HTR-8/SVneo (cell line): ENCODE measurements around the gene GGTLC2.

Experiments used
- DNase-seq: peaks from one replicate; pipeline ENCODE4 v3.0.0; 2011; ENCODE audit warnings: low spot score, mixed read lengths; ENCODE audit not compliant: insufficient read length
- FAIRE-seq: peaks from 2 replicates; lab custom pipeline; 2011; peaks lifted over from hg19 to GRCh38; lab: Jason Lieb, UNC

The GGTLC2 gene

DNA sequence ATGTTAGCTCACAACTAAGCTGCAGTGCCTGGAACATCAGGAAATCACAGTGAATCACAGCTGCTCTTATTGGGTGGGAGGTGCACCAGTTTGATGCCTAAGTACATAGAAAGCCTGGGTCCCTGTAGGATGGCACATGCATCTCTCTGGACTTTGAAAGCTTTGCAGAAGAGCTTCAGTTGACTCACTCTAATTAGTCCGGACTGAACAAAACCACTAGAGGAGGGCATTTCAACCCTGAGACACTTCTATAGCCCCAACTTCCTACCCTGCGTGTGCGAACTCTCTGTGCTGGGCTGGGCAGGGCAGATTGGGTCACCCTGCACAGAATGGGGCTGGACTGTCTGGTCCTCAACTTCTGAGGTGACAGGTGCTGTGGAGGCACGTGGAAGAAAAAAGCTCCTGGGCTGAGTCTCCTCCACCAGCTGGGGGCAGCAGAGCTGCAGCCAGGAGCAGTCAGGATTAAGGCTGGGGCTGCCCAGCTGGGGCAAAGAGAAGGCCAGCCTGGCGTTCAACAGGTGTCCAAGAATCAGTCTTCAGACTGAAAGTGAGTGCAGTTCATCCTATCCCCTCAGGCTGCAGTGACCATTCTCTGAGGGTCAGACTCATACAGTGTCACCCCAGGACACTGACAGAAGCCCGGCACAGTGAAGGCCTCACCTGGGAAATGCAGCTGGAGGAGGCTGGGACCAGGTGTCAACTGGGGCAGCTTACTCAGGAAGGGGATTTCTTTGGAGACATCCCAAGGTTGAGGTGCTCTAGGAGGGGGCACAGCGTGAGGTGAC, 22.1 kb downstream of the GGTLC2 start:
- FAIRE-seq (no peak), DNase-seq (no peak)

DNA sequence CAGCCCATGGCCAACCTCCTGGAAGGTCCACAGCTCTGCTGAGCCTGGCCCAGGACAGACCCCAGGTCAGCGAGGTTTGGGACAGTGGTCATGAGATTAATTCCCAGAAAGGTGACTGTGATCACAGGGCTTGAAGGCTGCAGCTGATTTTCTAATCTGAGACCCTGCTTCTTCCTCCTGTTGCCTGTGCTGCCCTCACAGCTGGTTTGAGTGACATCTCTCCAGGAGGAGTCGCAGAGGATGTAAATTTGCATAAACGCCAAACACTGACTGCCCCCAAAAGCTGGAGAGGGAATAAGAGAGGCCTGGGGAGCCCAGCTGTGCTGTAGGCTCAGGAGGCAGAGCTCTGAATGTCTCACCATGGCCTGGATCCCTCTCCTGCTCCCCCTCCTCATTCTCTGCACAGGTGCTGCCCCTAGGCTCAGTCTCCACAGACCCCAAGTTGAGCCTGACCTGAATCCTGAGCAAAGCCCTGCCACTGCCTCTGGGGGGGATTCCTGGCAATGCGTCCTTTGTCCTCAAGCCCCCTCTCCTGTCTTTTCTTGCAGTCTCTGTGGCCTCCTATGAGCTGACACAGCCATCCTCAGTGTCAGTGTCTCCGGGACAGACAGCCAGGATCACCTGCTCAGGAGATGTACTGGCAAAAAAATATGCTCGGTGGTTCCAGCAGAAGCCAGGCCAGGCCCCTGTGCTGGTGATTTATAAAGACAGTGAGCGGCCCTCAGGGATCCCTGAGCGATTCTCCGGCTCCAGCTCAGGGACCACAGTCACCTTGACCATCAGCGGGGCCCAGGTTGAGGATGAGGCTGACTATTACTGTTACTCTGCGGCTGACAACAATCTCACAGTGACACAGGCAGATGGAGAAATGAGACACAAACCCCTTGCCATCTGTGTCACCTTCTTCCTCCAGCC, 23.8 kb downstream of the GGTLC2 start:
- FAIRE-seq (no peak), DNase-seq (no peak)

GRCh38 chr22:22669093-22669492, 24.7 kb downstream of the GGTLC2 start:
- FAIRE-seq (no peak), DNase-seq (no peak)

GRCh38 chr22:22670076-22670795, 25.8 kb downstream of the GGTLC2 start:
- FAIRE-seq (no peak), DNase-seq (no peak)

DNA sequence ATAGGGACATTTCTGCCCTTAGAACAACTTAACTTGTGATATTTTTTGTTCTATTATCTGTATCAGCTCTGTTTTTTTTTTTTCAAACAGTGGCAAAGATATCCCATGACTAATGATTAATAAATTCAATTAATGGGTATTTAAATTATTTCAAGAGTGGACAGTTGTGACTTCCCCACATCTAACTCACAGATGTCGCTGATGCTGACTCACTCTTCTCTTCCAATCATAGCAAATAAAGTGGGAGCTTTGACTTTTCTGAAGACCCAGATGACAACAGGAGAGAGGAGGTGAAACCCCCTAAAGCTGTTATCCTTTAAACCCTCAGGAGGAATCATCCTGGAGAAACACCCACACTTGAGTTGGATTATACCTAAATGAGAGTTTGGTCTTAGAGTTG, 27.1 kb downstream of the GGTLC2 start:
- FAIRE-seq (no peak), DNase-seq (no peak)

GRCh38 chr22:22673099-22673498, 28.7 kb downstream of the GGTLC2 start:
- no peak for FAIRE-seq
- DNase-seq: no peak

- DNase-seq (no peak), FAIRE-seq (no peak)
Observed at GRCh38 chr22:22673628-22674027, 29.2 kb downstream of the GGTLC2 start.

DNA sequence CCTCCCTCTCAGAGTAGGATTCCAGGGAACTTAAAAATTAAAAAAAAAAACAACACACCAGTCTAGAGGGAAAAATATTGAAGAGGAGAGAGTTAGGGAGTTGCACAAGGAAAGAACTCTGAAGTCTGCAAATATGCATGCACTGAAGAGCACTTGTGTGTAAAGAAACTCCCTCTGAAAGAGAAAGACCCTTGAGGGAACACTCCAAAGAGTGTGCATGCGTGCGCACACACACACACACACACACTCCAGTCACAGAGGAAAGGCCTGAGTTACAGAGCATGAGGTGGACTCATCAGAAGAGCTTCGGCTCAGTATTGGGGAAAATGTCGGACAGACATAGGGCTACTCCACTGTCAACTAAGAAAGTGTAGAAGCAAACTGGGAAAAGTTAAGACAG, 30.1 kb downstream of the GGTLC2 start:
- DNase-seq (no peak), FAIRE-seq (no peak)

DNA sequence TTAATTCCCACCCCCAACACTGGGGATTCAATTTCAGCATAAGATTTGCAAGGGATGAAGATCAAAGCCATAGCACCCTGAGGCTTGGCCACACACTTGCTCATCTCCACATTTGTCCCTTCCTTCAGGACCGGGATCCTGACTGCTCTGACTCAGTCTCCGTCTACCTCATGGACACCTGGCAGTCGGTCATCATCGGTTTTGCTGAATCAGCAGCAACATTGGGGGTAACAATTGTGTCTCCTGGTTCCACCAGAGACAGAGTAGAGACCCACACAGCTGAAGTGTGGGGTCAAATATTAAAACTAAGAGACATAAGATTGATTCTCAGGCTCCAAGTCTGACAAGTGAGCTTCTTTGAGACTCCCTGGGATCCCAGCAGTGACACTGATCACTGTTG, 34.6 kb downstream of the GGTLC2 start:
- FAIRE-seq (no peak), DNase-seq (no peak)

DNA sequence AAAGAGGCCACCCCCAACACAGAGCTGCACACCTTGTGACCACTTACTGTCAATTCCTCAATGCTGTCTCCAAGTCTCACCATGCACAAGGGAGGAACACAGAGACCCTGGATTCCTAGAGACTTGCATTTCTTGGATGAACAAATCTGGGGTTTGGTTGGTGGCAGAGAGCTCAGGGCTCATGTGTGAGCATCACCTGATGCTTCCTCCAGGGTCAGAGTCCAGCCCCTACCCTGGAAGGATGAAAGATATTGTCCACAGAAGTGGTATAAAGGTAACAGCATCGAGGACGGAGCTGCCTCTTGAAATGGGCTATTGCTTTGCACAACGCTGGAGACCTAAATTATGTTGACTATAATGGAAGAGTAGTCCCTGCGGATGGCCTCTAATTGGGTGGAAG, 36.0 kb downstream of the GGTLC2 start:
- DNase-seq: no peak
- FAIRE-seq: no peak

DNA sequence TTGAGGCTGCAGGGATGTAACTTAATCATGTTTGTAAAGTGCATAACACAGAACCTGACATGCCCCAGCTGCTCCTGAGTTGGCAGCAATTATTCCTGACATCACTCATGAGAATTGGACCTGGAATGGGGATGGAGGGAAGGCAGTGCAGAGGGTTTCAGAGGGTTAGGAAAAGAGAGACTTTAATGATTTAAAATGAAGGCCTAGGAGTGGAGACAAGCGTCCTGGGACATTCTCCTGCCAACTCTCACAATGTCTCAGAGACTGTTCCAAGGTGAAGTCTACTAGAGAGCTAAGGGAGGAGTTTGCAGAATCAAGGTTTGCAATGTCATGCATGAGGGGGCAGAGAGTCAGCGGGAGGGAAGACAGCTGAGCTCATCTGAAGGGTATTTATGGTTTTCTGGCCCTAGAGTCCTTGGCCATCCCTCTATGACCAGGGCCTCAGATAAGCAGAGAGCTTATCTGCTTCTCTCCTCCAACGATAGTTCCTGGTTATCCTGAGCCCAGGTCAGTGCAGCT, 36.9 kb downstream of the GGTLC2 start:
- FAIRE-seq: no peak
- no peak for DNase-seq

GRCh38 chr22:22682196-22682595, 37.8 kb downstream of the GGTLC2 start:
- peak; percentile 92 for FAIRE-seq

GRCh38 chr22:22682807-22683667, 38.6 kb downstream of the GGTLC2 start:
- peak; percentile 19 for DNase-seq

More at GRCh38 chr22:22682196-22682595, 37.8 kb downstream of the GGTLC2 start:
- no peak for DNase-seq

GRCh38 chr22:22683668-22684361, 39.4 kb downstream of the GGTLC2 start:
- FAIRE-seq (no peak), DNase-seq (no peak)

More at GRCh38 chr22:22682807-22683667, 38.6 kb downstream of the GGTLC2 start:
- no peak for FAIRE-seq

DNA sequence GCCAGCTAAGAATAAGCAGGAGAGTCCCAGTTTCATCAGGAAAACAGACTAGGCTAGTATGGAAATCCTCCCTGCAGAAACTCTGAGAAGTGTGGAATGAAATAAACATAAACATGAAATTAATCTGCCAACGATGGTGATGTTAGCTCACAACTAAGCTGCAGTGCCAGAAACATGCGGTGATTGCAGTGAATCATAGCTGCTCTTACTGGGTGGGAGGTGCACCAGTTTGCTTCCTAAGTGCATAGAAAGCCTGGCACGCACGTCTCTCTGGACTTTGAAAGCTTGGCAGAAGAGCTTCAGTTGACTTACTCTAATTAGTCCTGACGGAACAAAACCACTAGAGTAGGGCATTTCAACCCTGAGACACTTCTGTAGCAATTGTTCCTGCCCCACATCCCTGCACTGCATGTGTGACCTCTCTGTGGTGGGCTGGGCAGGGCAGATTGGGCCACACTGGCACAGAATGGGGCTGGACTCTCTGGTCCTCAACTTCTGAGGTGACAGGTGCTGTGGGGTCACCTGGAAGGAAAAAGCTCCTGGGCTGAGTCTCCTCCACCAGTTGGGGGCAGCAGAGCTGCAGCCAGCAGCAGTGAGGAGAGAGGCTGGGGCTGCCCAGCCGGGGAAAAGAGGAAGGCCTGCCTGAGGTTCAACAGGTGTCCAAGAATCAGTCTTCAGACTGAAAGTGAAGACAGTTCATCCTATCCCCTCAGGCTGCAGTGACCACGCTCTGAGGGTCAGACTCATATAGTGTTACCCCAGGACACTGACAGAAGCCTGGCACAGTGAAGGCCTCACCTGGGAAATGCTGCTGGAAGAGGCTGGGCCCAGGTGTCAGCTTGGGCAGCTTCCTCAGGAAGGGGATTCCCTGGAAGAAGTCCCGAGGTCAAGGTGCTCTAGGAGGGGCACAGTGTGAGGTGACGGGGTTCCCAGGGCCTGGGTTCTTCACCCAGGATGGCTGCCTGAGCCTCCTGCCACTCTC, 40.5 kb downstream of the GGTLC2 start:
- no peak for DNase-seq

GRCh38 chr22:22685586-22685985, 41.2 kb downstream of the GGTLC2 start:
- no peak for DNase-seq
- FAIRE-seq: no peak

More for the DNA sequence above, 40.5 kb downstream of the GGTLC2 start:
- FAIRE-seq: no peak
